HG02571 (cell line): Measurements from ENCODE around the gene OPN4.

ENCODE experiments used
- ATAC-seq: cut with Tn5 transposase; IDR thresholded peaks from one replicate; pipeline ENCODE4 v1.9.1; 2021; ENCODE audit warnings: mild to moderate bottlenecking, moderate library complexity; ENCODE audit not compliant: unreplicated experiment

The OPN4 gene

GRCh38 chr10:86661161-86662025 lies 7.0 kb downstream of the OPN4 start:
- no peak for ATAC-seq

- no peak for ATAC-seq
Observed at GRCh38 chr10:86662186-86663045, 8.1 kb downstream of the OPN4 start.

GRCh38 chr10:86663046-86663345 lies 8.6 kb downstream of the OPN4 start:
- no peak for ATAC-seq

- no peak for ATAC-seq
Observed at GRCh38 chr10:86663576-86664339, 9.4 kb downstream of the OPN4 start.

GRCh38 chr10:86664341-86665217 lies 10.2 kb downstream of the OPN4 start:
- ATAC-seq, result no peak

GRCh38 chr10:86665218-86665607 lies 10.9 kb downstream of the OPN4 start:
- ATAC-seq, result no peak

- ATAC-seq, result no peak
Observed at GRCh38 chr10:86665868-86666267, 11.5 kb downstream of the OPN4 start.

- no peak for ATAC-seq
Observed at GRCh38 chr10:86666538-86666937, 12.2 kb downstream of the OPN4 start.

GRCh38 chr10:86667421-86668181 lies 13.3 kb downstream of the OPN4 start:
- ATAC-seq, result no peak

GRCh38 chr10:86668297-86669165 lies 14.2 kb downstream of the OPN4 start, which contains the start of gene LDB3:
Gene LDB3, plus strand, starts transcription at chr10:86668511. Its CDS starts 181 bp downstream, at chr10:86668692.
- no peak for ATAC-seq

GRCh38 chr10:86670290-86670811 lies 16.0 kb downstream of the OPN4 start:
- no peak for ATAC-seq

GRCh38 chr10:86670876-86671275 lies 16.5 kb downstream of the OPN4 start:
- ATAC-seq, result no peak

GRCh38 chr10:86671419-86671818 lies 17.1 kb downstream of the OPN4 start:
- ATAC-seq, result no peak

GRCh38 chr10:86671985-86672710 lies 17.8 kb downstream of the OPN4 start:
- no peak for ATAC-seq

- ATAC-seq, result no peak
Observed at GRCh38 chr10:86673216-86673826, 19.0 kb downstream of the OPN4 start.

GRCh38 chr10:86673827-86674581 lies 19.7 kb downstream of the OPN4 start:
- ATAC-seq, result no peak

- no peak for ATAC-seq
Observed at GRCh38 chr10:86674912-86675311, 20.6 kb downstream of the OPN4 start.
